Hematopoietic multipotent progenitor cell treated with erythropoietin and hydrocortisone succinate and interleukin-3 and kit ligand, for 8 days (in vitro differentiated cells): ENCODE data around the gene PKM.

Experiments
- DNase-seq: peaks from one replicate; pipeline ENCODE4 v3.0.0-alpha.2; 2015

The PKM gene

GRCh38 chr15:72233769-72234168, 2.8 kb upstream of the PKM start:
- DNase-seq: no peak

DNA sequence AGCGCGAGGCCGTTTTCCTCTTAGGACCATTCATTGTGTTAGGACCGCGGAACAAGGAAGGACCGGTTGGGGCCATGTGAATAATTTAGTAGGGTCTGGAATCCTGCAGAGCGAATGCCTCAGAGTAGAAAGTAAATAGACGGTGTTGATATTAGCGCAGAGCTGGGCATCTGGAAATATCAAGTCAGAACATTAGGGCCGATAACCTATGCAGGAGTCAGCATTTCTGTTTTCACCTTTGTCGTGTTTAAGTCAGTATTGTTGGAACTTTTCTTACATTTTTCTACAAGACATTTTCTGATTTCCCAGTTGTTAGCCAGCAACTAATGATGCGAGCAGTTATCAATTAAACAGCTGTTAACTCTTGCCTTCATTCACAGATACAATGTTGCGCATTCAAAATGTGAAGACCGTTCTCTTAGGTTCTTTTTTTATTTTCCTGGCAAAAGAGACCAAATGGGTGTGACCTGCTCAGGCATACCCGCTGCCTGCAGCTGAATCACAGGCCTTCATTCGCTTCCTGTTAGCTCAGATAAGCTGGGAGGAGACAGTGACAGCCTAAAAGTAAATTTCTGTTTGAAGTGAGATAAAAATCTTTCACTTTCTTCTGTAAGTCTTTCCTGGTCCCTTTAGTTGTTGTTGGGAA, 966 bp upstream of the PKM start:
- DNase-seq: peak; percentile 93

GRCh38 chr15:72230197-72231065, 559 bp downstream of the PKM start:
- peak; percentile 24 for DNase-seq

DNA sequence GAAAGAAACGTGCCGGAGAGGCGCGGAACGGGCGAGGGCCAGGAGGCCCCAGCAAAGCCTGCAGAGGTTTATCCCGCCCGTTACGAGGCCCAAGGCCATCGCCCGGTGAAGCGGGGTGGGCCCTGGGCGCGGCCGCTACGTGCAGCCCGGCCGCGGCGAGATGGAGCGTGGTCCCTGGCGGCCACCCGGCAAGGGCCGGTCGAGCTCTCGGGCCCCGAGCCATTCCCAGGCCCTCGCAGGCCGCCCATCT, 1.1 kb downstream of the PKM start:
- no peak for DNase-seq

DNA sequence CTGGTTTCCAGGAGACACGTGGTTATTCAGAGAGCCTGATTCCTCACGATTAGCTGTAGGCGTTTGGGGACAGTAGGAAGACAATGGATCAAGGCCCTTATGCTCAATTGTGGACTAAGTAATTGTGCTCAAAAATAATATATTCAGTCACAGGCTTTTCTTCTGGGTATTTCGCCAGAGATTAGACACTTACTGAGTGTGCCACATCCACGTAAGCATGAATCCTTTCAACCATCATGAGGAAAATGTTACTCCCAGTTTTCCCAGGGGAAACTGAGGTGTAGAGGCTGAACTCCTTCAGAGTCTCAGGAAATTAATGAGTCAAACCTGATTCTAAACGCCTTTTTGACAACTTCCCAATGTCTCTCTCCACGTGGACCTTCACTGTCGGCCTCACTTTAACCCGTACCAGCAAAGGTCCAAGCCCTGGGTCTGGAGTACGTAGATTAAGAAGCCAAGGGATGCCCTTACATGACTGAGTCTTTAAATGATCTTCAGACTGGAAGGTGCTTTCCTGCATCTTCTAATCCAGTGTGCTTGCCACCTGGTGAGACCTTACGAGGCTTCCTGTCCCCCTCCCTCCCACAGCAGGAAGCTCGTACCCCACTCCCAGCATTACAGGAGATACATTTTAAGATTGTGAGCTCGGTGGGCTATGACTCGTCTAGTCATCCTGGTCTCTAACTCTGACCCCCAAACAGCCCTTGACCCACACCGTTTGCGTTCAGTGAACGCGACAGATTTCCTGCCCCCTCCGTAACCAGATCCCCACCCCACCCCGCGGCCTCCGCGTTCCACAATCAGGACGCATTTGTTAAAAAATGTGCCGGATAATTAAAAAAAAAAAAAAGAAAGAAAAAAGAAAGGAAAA, 1.7 kb downstream of the PKM start:
- no peak for DNase-seq

DNA sequence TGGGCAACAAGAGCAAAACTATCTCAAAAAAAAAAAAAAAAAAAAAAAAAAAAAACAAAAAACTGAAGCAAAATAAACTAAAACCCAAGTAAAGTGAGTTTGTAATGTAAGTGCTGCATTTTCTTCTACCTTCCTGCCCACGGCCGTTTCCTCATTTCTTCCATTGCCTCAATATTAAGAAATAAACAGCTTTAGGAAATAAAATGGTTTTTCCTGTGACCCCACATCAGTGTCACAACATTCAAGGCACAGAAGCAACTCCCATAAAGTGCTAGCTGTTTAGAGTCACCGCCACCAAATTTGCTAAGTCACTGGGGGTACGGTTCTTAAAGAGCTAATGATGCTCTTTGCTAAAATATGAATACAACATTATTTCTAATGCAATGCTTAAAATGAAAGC, 3.3 kb downstream of the PKM start:
- peak; percentile 35 for DNase-seq

GRCh38 chr15:72227192-72227586, 3.8 kb downstream of the PKM start:
- no peak for DNase-seq

DNA sequence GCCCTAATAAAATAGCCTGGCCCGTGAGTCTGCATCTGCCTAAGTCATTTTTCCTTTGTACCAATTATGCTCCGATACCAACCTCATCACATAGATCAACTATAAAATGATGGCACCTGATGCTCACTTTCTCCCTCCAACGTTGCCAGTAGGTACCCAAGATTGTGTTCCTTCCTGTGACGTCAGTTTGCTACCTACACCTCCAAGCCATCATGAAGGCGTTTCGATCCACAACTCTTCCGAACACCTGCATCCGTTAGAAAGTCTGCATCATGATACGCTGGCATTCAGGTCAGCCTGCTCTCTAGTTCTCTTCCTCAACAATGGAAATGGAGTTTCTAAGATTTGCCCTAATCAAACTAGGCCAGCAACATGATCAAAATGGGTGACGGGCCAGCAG, 7.7 kb downstream of the PKM start:
- no peak for DNase-seq

DNA sequence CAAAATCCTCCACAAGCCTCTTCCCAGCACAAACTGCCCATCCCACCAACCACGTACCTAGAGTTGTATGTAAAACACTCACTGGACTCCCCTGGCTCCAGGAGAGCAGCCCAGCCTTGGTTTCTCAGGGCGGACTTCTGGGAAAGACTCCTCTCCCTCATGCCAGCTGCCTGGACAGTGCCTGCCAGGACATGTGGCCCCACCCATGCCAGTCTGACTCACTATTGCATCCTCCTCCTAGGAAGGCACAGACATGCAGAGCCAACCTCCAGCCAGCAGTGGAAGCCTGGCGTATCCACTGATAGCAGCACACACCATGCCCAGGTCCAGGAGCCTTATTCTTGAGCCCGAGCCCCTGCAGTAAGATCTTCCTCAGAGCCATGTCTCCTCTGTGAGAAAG, 8.6 kb downstream of the PKM start:
- DNase-seq: no peak

- DNase-seq: no peak
These were observed 10.3 kb downstream of the PKM start for GRCh38 chr15:72220687-72221086.

GRCh38 chr15:72217216-72217615, 13.8 kb downstream of the PKM start:
- no peak for DNase-seq

- DNase-seq: no peak
These were observed 14.9 kb downstream of the PKM start for GRCh38 chr15:72216079-72216478.

DNA sequence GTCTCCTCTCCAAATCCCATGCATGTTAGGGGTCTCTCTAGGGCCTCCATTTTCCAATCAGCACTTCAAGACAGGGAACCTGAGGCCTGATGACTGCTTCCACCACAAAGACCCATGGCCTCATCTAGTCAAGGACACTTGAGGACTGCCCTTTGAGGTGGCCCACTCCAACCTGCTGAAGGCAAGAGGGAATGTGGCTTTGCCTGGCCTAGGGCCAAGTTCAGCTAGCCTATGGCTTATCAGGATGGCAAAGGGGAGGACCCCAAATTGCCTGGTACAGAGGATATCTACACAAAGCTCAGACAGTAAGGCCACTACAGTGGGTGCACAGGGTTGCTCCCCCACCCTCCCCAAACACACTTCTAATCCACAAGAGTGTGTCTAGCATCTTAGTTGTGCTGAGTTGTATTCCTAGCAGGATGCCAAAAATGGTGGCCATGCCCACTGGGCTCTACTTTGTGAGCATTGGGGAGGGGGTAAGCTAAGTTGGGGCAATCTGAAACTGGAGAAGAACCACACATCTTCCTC, 23.4 kb downstream of the PKM start:
- peak; percentile 38 for DNase-seq

DNA sequence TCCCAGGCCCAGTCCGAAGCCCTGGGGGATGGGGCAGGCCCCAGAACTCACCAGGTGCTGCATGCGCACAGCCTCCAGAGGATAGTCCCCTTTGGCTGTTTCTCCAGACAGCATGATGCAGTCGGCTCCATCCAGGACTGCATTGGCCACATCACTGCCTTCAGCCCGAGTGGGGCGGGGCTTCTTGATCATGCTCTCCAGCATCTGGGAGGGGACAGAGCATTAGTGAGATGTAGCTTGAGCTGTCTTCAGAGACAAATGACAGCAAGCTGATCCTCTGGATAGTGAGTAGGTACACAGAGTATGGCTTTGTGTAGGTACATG, 24.4 kb downstream of the PKM start:
- DNase-seq: no peak

- DNase-seq: no peak
These were observed 24.9 kb downstream of the PKM start for GRCh38 chr15:72205896-72206676.

DNA sequence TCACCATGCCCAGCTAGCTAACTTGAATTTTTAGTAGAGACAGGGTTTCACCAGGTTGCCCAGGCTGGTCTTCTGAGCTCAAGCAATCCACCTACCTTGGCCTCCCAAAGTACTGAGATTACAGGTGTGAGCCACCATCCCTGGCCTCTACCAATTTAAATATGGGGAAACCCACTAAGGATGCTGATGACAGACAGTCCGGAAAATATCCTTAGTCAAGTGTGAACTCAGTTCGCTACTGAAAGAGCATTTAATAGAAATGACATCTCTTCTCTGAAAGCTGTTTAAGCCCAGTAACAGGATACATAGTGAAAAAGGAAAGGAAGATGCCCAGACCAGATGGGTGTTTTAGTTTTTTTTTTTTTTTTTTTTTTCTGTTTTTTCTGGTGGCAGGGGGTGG, 25.7 kb downstream of the PKM start:
- DNase-seq: no peak

- no peak for DNase-seq
These were observed 27.5 kb downstream of the PKM start for GRCh38 chr15:72203507-72203837.

DNA sequence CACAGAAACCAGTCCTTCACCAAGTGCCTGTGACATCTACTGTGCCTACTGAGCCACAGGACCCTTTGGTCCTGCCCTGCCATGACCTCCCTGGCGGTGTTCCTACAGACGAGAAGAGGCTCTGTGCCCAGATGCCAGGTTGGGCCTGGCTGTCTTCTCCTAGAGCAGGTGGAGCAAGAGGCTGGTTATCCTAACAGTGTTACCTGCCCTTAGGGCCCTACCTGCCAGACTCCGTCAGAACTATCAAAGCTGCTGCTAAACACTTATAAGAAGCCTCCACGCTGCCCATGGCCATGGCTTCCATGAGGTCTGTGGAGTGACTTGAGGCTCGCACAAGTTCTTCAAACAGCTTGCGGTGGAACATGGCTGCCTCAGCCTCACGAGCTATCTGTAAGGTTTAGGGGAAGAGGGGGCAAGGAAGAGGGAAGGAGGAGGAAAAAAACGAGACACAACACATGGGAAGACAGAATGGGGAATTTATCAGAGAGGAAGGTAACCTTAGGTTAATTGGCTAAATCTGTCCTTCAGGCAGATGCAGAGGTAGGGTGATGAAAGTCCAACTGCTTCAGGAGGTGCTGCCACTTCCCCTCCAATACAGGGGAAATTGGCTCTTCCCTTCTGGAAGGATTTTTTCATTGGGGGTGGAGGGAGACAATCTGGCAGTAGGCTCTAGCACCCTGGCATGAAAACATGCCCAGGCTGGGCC, 28.0 kb downstream of the PKM start:
- DNase-seq: no peak

DNA sequence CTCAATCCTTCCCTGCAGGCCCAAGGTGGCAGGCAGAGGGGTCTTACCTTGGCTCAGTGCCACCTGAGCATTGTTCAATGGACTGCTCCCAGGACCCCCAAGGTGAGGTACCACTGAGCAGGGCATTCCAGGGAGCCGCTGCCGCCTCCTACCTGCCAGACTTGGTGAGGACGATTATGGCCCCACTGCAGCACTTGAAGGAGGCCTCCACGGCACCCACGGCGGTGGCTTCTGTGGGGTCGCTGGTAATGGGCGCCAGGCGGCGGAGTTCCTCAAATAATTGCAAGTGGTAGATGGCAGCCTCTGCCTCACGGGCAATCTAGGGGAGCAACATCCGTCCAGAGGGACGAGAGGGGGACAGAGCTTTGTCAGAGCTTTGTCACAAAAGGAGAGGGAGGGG, 28.7 kb downstream of the PKM start:
- DNase-seq: no peak

- DNase-seq: no peak
These were observed 29.5 kb downstream of the PKM start for GRCh38 chr15:72201391-72201921.

DNA sequence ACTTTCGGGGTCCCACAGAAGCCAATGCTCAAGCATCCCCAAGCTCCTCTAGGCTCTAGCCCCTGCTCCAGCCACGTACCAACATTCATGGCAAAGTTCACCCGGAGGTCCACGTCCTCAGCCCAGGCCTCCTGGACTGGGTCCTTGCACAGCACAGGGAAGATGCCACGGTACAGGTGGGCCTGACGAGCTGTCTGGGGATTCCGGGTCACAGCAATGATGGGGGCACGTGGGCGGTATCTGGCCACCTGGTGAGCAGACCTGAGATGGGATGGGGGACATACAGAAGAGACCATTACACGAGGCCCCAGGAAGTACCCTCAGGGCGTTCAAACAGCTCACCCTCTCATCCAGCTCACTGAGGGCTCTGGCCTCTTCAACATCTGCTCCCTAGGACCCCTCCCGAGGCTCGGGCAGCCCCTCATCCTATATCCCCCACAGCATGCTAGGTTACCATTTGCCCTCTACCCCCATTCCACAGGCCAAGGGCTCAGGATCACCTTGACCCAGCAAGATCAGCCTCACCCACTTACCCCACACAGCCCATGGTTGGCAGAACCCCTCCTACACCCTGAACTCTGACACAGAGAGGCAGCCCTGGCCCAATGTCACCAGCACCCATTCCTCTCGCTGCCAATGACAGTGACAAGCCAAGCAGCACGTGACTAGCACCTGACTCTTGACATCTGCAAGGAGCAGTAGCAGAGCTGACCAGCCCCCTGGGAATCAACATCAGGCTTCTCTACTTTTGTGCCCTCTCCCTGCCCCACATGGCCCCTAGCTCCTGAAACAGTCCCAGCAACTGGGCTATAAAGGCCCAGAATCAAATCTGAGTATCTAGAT, 30.4 kb downstream of the PKM start:
- DNase-seq: no peak
